GM23338 (cell line): ENCODE data around the gene EPHA3. TPM values are rescaled to one million over a fixed set of nuclear protein-coding genes. Genes with fewer than 3 reads are reported as not detected.

Experiments used
- ATAC-seq: fragments of 200-7000 bp; cut with Tn5 transposase; 3 replicates; pipeline ENCODE4 v1.9.1; 2020
- DNase-seq: peaks from one replicate; pipeline ENCODE4 v3.0.0-alpha.2; 2015; ENCODE audit warnings: low spot score
- H2AFZ ChIP-seq: fragments of 200-600 bp; sonication (generic); 2 replicates; pipeline ENCODE4 v1.8.0; 2016; ENCODE audit warnings: antibody characterized with exemption, mild to moderate bottlenecking, moderate library complexity
- H3F3A ChIP-seq: fragments of 200-600 bp; sonication (generic); replicated peaks from 2 replicates; pipeline ENCODE4 v1.8.0; 2017; ENCODE audit warnings: antibody characterized with exemption, mixed run types, low read depth
- H3K27ac ChIP-seq: fragments of 200-600 bp; sonication (generic); 2 replicates; pipeline ENCODE4 v1.6.1; 2016; ENCODE audit warnings: low read depth
- H3K27me3 ChIP-seq: fragments of 200-600 bp; sonication (generic); 2 replicates; pipeline ENCODE4 v1.8.0; 2016; ENCODE audit warnings: mild to moderate bottlenecking, mixed run types, moderate library complexity; ENCODE audit not compliant: insufficient read depth
- H3K36me3 ChIP-seq: fragments of 200-600 bp; sonication (generic); 2 replicates; pipeline ENCODE4 v1.8.0; 2016; ENCODE audit warnings: mild to moderate bottlenecking; ENCODE audit not compliant: insufficient read depth
- H3K4me1 ChIP-seq: fragments of 200-600 bp; sonication (generic); 2 replicates; pipeline ENCODE4 v1.8.0; 2016; ENCODE audit warnings: mild to moderate bottlenecking, moderate library complexity; ENCODE audit not compliant: insufficient read depth
- H3K4me2 ChIP-seq: fragments of 200-600 bp; sonication (generic); 2 replicates; pipeline ENCODE4 v1.7.1; 2017; ENCODE audit warnings: mixed run types
- H3K4me3 ChIP-seq: fragments of 200-600 bp; sonication (generic); 2 replicates; pipeline ENCODE4 v1.6.1; 2016; ENCODE audit warnings: mixed run types
- H3K79me2 ChIP-seq: fragments of 200-600 bp; sonication (generic); replicated peaks from 2 replicates; pipeline ENCODE4 v1.8.0; 2017; ENCODE audit warnings: mild to moderate bottlenecking; ENCODE audit not compliant: insufficient read depth
- H3K9me2 ChIP-seq: fragments of 200-600 bp; sonication (generic); 2 replicates; pipeline ENCODE4 v1.8.0; 2017; ENCODE audit not compliant: insufficient read depth
- H4K20me1 ChIP-seq: fragments of 200-600 bp; sonication (generic); replicated peaks from 2 replicates; pipeline ENCODE4 v1.8.0; 2017; ENCODE audit warnings: mild to moderate bottlenecking; ENCODE audit not compliant: insufficient read depth
- H3K27ac Mint-ChIP-seq: 2 replicates; pipeline ENCODE4 v1.8.0; 2020; ENCODE audit warnings: inconsistent platforms, mild to moderate bottlenecking, moderate library complexity, mixed read lengths
- H3K27me3 Mint-ChIP-seq: 3 replicates; pipeline ENCODE4 v1.8.0; 2022; ENCODE audit warnings: low read depth, mild to moderate bottlenecking, moderate library complexity, mixed read lengths, inconsistent platforms; ENCODE audit not compliant: insufficient read depth, poor library complexity
- H3K36me3 Mint-ChIP-seq: 3 replicates; pipeline ENCODE4 v1.8.0; 2021; ENCODE audit warnings: low read depth, mild to moderate bottlenecking, inconsistent platforms, moderate library complexity, mixed read lengths
- H3K4me1 Mint-ChIP-seq: 3 replicates; pipeline ENCODE4 v1.8.0; 2020; ENCODE audit warnings: mild to moderate bottlenecking, inconsistent platforms, mixed read lengths
- H3K4me3 Mint-ChIP-seq: 3 replicates; pipeline ENCODE4 v1.8.0; 2021; ENCODE audit warnings: moderate library complexity, mild to moderate bottlenecking, inconsistent platforms, mixed read lengths
- H3K9me3 Mint-ChIP-seq: 3 replicates; pipeline ENCODE4 v1.8.0; 2020; ENCODE audit warnings: moderate library complexity, mild to moderate bottlenecking, inconsistent platforms, mixed read lengths
- CREB1 ChIP-seq: fragments of 250-450 bp; sonication (Bioruptor Pico); IDR thresholded peaks from 2 replicates; pipeline ENCODE4 v1.5.0; 2020; ENCODE audit warnings: low read depth, mild to moderate bottlenecking, moderate library complexity
- EZH2 ChIP-seq: fragments of 200-600 bp; sonication (generic); IDR thresholded peaks from one replicate; pipeline ENCODE4 v1.8.0; 2017; ENCODE audit warnings: antibody characterized with exemption, mild to moderate bottlenecking, low read depth; ENCODE audit not compliant: unreplicated experiment
- EZH2phosphoT487 ChIP-seq: fragments of 200-600 bp; sonication (generic); IDR thresholded peaks from one replicate; pipeline ENCODE4 v1.8.1; 2018; ENCODE audit warnings: antibody characterized with exemption; ENCODE audit not compliant: unreplicated experiment
- JUNB ChIP-seq: IDR thresholded peaks from one replicate; pipeline ENCODE4 v1.6.1; 2016; ENCODE audit warnings: antibody characterized with exemption; ENCODE audit not compliant: unreplicated experiment
- NANOG ChIP-seq: IDR thresholded peaks from 2 replicates; pipeline ENCODE4 v1.6.1; 2016; ENCODE audit warnings: antibody characterized with exemption, borderline replicate concordance
- POLR2AphosphoS5 ChIP-seq: IDR thresholded peaks from 2 replicates; pipeline ENCODE4 v1.6.1; 2016; ENCODE audit warnings: antibody characterized with exemption, low read depth
- STAT1 ChIP-seq: IDR thresholded peaks from one replicate; pipeline ENCODE4 v1.6.1; 2016; ENCODE audit warnings: antibody characterized with exemption; ENCODE audit not compliant: unreplicated experiment
- ZNF114 ChIP-seq: fragments of 250-450 bp; sonication (Bioruptor Pico); IDR thresholded peaks from 2 replicates; pipeline ENCODE4 v1.5.0; 2020; ENCODE audit warnings: mild to moderate bottlenecking, moderate library complexity
- ZNF331 ChIP-seq: fragments of 250-450 bp; sonication (Bioruptor Pico); IDR thresholded peaks from 2 replicates; pipeline ENCODE4 v1.5.0; 2020; ENCODE audit warnings: low read depth, mild to moderate bottlenecking, moderate library complexity
- polyA plus RNA-seq: library from polyadenylated mRNA; unstranded; fragments of >200 nt; fragmentation: Nextera tagmentation; extraction: Ambion mirVana; gene quantifications from 2 replicates; pipeline ENCODE4 v1.2.1, GENCODE V29; 2016
- total RNA-seq: library from RNA; depleted of rRNA; stranded (reverse); fragments of >200 nt; shearing (Covaris generic); gene quantifications from 2 replicates; pipeline ENCODE4 v1.2.3, GENCODE V29; 2014
- TF ChIP-seq, protein P1 (sequence below), 2 experiments: fragments of 200-600 bp in 1 of 2; sonication (generic) in 1 of 2; conservative IDR thresholded peaks; 2 replicates each; pipeline versions ENCODE4 v1.5.1 to v1.6.1; 2016 to 2017; ENCODE audit warnings: antibody characterized with exemption in 2 of 2, low read depth in 2 of 2, mild to moderate bottlenecking in 2 of 2, moderate library complexity in 1 of 2
- TF ChIP-seq, protein P2 (sequence below): IDR thresholded peaks from 2 replicates; pipeline ENCODE4 v1.6.1; 2016; ENCODE audit warnings: antibody characterized with exemption
- TF ChIP-seq, protein P3 (sequence below): fragments of 250-450 bp; sonication (Bioruptor Pico); IDR thresholded peaks from 2 replicates; pipeline ENCODE4 v1.5.0; 2020; ENCODE audit warnings: mild to moderate bottlenecking, moderate library complexity
- TF ChIP-seq, protein P4 (sequence below): IDR thresholded peaks from one replicate; pipeline ENCODE4 v1.6.1; 2018; ENCODE audit warnings: antibody characterized with exemption; ENCODE audit not compliant: unreplicated experiment

Gene EPHA3
- total and polyA plus RNA-seq, 2 experiments from 2014 or later = 0.05 to 0.21 TPM

DNA sequence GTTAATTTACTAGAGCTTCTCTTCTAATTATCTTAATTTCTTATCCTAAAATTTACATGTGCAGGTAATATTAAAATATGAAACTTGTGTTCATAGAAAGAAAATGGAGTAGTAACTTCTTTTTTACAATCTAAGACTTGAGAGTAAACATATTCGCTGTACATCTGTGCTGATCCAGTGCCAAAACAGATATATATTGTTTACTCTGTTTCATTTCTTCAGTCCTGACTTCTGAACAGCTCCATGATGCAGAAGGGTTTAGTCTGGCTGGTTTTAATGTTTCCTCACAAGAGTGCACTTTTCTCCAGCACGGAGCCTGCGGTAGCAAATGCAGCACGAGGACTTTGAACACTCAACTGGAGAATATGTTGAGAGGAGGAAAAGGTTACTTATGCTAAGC lies 306.8 kb downstream of the EPHA3 start:
- Histone ChIP-seq H2AFZ (no peak overlapping the region), H3K4me3 (no peak overlapping the region), H3K79me2 (no peaks in the 10 kb centered on the region), H3F3A (no peaks in the 10 kb centered on the region), H3K4me1 (no peaks in the 10 kb centered on the region), H3K27me3 (no peaks in the 10 kb centered on the region), H3K4me2 (no peak overlapping the region), H4K20me1 (no peaks in the 10 kb centered on the region), H3K27ac (no peak overlapping the region), H3K9me2 (no peaks in the 10 kb centered on the region), H3K36me3 (no peaks in the 10 kb centered on the region)
- no peak for DNase-seq
- TF ChIP-seq, protein P1, sequence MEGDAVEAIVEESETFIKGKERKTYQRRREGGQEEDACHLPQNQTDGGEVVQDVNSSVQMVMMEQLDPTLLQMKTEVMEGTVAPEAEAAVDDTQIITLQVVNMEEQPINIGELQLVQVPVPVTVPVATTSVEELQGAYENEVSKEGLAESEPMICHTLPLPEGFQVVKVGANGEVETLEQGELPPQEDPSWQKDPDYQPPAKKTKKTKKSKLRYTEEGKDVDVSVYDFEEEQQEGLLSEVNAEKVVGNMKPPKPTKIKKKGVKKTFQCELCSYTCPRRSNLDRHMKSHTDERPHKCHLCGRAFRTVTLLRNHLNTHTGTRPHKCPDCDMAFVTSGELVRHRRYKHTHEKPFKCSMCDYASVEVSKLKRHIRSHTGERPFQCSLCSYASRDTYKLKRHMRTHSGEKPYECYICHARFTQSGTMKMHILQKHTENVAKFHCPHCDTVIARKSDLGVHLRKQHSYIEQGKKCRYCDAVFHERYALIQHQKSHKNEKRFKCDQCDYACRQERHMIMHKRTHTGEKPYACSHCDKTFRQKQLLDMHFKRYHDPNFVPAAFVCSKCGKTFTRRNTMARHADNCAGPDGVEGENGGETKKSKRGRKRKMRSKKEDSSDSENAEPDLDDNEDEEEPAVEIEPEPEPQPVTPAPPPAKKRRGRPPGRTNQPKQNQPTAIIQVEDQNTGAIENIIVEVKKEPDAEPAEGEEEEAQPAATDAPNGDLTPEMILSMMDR (conservative IDR thresholded peaks at IDR 0.05; ENCODE audit: low read depth in 2 of 2) = no peak
- TF ChIP-seq EZH2phosphoT487 = no peak
- TF ChIP-seq, protein P2, sequence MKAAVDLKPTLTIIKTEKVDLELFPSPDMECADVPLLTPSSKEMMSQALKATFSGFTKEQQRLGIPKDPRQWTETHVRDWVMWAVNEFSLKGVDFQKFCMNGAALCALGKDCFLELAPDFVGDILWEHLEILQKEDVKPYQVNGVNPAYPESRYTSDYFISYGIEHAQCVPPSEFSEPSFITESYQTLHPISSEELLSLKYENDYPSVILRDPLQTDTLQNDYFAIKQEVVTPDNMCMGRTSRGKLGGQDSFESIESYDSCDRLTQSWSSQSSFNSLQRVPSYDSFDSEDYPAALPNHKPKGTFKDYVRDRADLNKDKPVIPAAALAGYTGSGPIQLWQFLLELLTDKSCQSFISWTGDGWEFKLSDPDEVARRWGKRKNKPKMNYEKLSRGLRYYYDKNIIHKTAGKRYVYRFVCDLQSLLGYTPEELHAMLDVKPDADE = no peak
- TF ChIP-seq, protein P3, sequence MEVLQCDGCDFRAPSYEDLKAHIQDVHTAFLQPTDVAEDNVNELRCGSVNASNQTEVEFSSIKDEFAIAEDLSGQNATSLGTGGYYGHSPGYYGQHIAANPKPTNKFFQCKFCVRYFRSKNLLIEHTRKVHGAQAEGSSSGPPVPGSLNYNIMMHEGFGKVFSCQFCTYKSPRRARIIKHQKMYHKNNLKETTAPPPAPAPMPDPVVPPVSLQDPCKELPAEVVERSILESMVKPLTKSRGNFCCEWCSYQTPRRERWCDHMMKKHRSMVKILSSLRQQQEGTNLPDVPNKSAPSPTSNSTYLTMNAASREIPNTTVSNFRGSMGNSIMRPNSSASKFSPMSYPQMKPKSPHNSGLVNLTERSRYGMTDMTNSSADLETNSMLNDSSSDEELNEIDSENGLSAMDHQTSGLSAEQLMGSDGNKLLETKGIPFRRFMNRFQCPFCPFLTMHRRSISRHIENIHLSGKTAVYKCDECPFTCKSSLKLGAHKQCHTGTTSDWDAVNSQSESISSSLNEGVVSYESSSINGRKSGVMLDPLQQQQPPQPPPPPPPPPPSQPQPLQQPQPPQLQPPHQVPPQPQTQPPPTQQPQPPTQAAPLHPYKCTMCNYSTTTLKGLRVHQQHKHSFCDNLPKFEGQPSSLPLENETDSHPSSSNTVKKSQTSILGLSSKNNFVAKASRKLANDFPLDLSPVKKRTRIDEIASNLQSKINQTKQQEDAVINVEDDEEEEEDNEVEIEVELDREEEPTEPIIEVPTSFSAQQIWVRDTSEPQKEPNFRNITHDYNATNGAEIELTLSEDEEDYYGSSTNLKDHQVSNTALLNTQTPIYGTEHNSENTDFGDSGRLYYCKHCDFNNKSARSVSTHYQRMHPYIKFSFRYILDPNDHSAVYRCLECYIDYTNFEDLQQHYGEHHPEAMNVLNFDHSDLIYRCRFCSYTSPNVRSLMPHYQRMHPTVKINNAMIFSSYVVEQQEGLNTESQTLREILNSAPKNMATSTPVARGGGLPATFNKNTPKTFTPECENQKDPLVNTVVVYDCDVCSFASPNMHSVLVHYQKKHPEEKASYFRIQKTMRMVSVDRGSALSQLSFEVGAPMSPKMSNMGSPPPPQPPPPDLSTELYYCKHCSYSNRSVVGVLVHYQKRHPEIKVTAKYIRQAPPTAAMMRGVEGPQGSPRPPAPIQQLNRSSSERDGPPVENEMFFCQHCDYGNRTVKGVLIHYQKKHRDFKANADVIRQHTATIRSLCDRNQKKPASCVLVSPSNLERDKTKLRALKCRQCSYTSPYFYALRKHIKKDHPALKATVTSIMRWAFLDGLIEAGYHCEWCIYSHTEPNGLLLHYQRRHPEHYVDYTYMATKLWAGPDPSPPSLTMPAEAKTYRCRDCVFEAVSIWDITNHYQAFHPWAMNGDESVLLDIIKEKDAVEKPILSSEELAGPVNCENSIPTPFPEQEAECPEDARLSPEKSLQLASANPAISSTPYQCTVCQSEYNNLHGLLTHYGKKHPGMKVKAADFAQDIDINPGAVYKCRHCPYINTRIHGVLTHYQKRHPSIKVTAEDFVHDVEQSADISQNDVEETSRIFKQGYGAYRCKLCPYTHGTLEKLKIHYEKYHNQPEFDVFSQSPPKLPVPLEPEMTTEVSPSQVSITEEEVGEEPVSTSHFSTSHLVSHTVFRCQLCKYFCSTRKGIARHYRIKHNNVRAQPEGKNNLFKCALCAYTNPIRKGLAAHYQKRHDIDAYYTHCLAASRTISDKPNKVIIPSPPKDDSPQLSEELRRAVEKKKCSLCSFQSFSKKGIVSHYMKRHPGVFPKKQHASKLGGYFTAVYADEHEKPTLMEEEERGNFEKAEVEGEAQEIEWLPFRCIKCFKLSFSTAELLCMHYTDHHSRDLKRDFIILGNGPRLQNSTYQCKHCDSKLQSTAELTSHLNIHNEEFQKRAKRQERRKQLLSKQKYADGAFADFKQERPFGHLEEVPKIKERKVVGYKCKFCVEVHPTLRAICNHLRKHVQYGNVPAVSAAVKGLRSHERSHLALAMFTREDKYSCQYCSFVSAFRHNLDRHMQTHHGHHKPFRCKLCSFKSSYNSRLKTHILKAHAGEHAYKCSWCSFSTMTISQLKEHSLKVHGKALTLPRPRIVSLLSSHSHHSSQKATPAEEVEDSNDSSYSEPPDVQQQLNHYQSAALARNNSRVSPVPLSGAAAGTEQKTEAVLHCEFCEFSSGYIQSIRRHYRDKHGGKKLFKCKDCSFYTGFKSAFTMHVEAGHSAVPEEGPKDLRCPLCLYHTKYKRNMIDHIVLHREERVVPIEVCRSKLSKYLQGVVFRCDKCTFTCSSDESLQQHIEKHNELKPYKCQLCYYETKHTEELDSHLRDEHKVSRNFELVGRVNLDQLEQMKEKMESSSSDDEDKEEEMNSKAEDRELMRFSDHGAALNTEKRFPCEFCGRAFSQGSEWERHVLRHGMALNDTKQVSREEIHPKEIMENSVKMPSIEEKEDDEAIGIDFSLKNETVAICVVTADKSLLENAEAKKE (CRISPR knock-in tag) = no peak
- no peak for TF ChIP-seq ZNF114 (CRISPR knock-in tag)
- no peak for TF ChIP-seq JUNB
- TF ChIP-seq NANOG = no peak
- TF ChIP-seq EZH2 = no peak
- no peak for TF ChIP-seq POLR2AphosphoS5
- no peak for TF ChIP-seq STAT1
- TF ChIP-seq, protein P4, sequence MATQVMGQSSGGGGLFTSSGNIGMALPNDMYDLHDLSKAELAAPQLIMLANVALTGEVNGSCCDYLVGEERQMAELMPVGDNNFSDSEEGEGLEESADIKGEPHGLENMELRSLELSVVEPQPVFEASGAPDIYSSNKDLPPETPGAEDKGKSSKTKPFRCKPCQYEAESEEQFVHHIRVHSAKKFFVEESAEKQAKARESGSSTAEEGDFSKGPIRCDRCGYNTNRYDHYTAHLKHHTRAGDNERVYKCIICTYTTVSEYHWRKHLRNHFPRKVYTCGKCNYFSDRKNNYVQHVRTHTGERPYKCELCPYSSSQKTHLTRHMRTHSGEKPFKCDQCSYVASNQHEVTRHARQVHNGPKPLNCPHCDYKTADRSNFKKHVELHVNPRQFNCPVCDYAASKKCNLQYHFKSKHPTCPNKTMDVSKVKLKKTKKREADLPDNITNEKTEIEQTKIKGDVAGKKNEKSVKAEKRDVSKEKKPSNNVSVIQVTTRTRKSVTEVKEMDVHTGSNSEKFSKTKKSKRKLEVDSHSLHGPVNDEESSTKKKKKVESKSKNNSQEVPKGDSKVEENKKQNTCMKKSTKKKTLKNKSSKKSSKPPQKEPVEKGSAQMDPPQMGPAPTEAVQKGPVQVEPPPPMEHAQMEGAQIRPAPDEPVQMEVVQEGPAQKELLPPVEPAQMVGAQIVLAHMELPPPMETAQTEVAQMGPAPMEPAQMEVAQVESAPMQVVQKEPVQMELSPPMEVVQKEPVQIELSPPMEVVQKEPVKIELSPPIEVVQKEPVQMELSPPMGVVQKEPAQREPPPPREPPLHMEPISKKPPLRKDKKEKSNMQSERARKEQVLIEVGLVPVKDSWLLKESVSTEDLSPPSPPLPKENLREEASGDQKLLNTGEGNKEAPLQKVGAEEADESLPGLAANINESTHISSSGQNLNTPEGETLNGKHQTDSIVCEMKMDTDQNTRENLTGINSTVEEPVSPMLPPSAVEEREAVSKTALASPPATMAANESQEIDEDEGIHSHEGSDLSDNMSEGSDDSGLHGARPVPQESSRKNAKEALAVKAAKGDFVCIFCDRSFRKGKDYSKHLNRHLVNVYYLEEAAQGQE = no peak
- no peak for TF ChIP-seq CREB1 (CRISPR knock-in tag)
- no peak for TF ChIP-seq ZNF331 (CRISPR knock-in tag)
- Mint-ChIP-seq H3K9me3 (no peaks in the 10 kb centered on the region), H3K4me1 (peaks cover 14% of the 10 kb centered on the region), H3K27me3 (no peaks in the 10 kb centered on the region), H3K36me3 (no peaks in the 10 kb centered on the region), H3K27ac (no peak overlapping the region), H3K4me3 (no peak overlapping the region)
- ATAC-seq = no peak
